GM19324 (cell line): ENCODE data around the gene C10orf95.
"Not testable (repeated sequence)": the region's sequence is repeated elsewhere in the genome, so short reads cannot be mapped to it uniquely, and the experiment has no call there.

Source experiments
- ATAC-seq: cut with Tn5 transposase; IDR thresholded peaks from one replicate; pipeline ENCODE4 v1.9.1; 2021; ENCODE audit warnings: mild to moderate bottlenecking, moderate library complexity; ENCODE audit not compliant: unreplicated experiment, low FRiP score

The C10orf95 gene

GRCh38 chr10:102467318-102467717 lies 16.0 kb upstream of the C10orf95 start:
- no peak for ATAC-seq

DNA sequence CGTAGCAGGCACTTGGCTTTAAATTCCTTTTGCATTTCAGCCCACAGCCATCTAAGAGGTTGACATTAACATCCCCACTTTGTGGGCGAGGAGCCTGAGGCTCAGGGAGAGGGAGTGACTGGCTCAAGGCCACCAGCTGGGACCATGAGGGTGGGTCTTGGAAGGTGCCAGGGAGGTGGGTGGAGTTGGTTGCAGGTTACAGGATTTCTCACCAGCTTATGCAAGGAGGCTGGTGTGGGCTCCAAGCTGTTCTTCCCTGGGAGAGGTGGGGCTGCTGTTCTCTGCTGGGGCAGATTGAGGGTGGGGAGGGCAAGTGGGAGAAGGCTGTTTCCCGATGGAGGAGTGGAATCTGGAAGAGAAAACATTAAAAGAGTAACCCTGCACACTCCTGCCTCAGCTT lies 14.1 kb upstream of the C10orf95 start:
- no peak for ATAC-seq

GRCh38 chr10:102463983-102464382 lies 12.6 kb upstream of the C10orf95 start:
- no peak for ATAC-seq

DNA sequence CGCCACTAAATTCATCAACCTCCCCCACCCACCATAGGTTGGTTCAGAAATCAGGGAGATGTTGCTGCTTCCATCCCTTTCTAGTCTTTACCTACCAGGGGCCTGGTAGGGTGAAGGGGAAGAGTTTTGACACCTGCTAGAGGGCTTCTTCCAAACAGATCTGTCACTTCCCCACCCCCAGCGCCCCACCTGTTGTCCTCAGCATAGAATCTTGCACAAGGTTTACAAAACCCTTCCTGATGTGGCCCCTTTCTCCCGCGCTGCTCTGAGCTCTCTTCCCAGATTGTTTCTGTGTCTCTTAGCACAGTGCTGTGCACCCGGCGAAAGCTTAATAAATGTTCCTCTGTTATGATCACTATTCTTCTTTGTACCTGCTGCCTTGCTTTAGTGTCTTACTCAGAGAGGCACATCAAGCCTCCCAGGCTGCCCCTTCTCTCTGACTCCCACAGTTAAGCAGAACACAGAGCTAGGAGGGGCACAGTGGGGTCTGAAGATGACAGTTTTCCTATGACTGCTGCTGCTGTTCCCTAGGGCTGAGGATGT lies 11.2 kb upstream of the C10orf95 start:
- ATAC-seq, result no peak

- ATAC-seq, result peak; percentile 88
Measured at GRCh38 chr10:102461187-102462054, 10.1 kb upstream of the C10orf95 start.

- ATAC-seq, result peak; percentile 23
Measured at GRCh38 chr10:102460836-102461186, 9.5 kb upstream of the C10orf95 start.

DNA sequence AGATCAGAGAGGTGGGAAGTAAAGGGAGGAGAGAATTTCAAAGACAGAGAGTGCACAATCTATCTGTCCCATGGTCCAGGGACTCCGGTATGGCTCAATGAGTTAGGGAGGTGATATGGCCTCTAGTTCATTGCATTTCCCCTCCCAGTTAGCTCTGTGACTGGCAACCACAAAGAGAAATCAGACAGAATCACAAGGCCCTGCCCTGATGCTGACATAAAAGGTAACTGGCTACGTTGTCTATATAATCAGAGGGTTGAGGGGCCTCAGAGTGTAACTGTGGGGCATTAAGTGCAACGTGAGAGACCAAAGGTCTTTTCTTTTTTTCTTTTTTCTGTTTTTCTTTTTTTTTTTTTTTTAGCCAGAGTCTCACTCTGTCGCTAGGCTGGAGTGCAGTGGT lies 7.3 kb upstream of the C10orf95 start:
- ATAC-seq, result no peak

GRCh38 chr10:102457591-102458150 lies 6.3 kb upstream of the C10orf95 start:
- ATAC-seq, result no peak

- ATAC-seq, result no peak
Measured at GRCh38 chr10:102455893-102456471, 4.6 kb upstream of the C10orf95 start.

DNA sequence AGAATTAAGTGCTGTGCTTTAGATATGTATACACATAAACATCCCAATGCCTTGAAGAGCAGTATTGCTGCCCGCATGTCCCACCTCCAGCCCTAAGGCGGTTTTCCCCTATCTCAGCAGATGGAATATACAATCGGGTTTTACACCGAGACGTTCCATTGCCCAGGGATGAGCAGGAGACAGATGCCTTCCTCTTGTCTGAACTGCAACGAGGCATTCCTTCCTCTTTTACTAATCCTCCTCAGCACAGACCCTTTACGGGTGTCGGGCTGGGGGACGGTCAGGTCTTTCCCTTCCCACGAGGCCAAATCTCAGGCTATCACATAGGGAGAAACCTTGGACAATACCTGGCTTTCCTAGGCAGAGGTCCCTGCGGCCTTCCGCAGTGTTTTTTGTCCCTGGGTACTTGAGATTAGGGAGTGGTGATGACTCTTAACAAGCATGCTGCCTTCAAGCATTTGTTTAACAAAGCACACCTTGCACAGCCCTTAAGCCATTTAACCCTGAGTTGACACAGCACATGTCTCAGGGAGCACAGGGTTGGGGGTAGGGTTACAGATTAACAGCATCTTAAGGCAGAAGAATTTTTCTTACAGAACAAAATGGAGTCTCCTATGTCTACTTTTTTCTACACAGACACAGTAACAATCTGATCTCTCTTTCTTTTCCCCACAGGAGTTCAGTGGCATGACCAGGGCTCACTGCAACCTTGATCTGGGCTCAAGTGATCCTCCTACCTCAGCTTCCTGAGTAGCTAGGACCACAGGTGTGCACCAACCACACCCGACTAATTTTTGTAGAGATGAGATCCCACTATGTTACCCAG lies 3.5 kb upstream of the C10orf95 start:
- not testable (repeated sequence) for ATAC-seq

- no peak for ATAC-seq
Measured at GRCh38 chr10:102453502-102453901, 2.2 kb upstream of the C10orf95 start.

DNA sequence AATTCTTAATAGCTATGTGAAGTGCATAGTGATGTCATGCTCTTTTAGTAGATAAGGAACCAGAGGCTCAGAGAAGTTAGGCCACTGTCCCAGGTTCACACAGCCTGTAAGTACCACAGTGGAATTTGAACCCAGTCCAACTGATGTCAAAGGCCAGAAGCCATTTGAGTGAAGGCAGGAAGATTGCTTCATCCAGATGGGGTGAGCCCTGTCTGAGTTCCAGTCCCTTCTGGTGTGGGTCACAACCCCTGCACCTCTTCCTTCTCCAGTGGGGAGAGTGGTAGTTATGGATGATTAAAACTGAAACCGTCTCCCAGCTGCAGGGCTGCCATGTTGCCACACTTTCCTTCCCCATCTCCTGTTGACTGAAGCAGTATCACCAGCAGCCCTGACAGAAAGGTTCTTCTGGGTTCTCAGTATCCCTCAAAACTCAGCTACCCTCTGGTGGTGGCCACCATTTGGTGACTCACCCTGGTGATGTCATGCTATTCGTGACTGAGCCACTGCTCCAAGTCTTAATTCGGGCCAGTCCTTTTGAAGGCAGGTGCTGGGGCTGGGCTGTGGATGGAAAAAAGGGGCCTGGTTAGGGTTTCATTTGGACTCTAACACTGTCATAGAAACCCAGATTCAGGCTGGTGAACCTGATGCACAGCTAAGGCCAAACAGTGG lies 1.5 kb upstream of the C10orf95 start:
- no peak for ATAC-seq

DNA sequence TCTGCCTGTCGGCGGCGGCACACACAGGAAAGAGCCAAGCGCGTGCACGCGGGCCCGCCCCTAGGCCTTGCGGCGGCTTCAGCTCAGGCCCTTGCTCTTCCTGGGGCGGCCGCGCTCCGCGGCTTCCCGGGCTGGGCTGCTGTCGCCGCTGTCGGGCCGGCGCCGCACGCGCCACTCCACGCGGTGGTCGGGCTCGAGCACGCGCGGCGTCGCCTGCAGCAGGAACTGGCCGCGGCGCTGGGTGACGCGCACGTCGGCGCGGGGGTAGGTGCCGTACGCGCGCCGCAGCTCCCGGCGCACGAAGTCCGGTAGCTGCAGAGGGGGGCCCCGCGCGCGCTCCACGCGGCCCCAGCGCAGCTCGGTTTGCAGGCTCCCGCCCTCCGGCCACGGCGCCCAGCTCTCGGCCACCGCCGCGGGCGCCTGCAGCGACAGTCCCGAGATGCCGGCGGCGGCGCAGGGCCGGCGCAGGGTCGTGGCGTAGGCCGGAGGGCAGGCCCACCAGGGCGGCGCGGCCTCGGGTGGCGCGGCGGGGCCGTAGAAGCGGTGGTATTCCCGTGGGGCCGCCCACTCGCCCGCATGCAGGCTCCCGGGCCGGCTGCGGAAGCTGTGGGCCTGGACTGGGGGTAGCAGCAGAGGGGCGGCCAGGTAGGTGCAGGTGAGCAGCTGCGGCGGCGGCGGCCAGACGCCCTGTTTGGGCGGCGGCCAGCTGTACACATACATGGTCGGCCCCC lies 804 bp downstream of the C10orf95 start:
- peak; percentile 87 for ATAC-seq

DNA sequence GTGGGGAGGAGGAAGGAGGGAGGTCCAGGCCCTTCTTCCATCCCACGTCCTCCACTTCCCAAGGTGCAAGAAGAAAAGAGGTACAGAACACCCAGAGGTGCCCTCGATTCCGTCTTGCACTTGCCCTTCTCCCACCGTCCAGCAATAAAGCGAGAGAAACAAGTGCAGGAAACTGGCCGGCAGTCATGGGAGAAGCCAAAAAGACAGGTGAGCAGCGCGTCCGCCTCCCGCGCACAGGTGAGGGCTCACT lies 1.3 kb downstream of the C10orf95 start:
- no peak for ATAC-seq

- peak; percentile 28 for ATAC-seq
Measured at GRCh38 chr10:102449321-102450123, 1.8 kb downstream of the C10orf95 start.

- ATAC-seq, result no peak
Measured at GRCh38 chr10:102444851-102445250, 6.5 kb downstream of the C10orf95 start.

DNA sequence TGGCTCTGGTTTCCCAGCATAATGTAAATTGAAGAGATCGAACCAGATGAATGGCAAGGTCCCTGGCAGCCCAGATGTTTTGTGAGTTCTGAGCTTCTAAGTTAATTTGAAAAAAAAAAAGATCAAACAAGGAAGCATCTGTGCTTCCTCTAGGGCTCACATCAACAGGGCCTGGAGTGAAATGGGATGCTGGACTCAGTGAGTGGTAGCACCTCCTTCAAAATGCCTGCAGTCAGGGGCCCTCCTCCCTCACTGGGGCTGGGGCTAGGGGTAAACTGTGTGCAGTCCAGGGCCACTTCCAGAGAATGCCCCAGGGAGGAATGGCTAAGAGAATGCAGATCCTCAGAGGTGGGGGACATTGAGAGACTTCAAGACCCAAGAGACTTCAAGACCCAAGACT lies 13.0 kb downstream of the C10orf95 start:
- no peak for ATAC-seq

- ATAC-seq, result no peak
Measured at GRCh38 chr10:102437515-102437914, 13.8 kb downstream of the C10orf95 start.

DNA sequence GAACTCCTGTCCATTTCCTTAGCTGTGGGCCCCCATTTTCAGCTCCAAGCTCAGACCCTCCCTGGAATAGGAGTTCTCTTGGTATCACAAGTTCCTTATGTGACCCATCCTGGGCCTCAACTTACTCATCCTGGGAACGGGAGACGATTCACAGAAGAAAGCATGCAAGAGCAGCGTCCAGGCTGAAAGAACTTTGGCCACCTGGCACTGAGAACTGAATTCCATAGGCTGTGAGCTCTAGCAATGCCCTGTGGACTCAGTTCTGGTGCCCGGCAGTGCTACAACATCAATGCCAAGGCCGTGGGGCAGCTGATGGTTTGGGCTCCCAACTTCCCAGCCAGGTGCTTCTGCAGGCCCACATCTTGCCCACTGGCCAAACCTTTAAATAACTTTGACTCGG lies 15.0 kb downstream of the C10orf95 start:
- no peak for ATAC-seq
